MCF 10A (cell line): ENCODE measurements around the gene POLR2J3. TPM values are rescaled to one million over a fixed set of nuclear protein-coding genes. Genes with fewer than 3 reads are reported as not detected.
"Not testable (repeated sequence)": the region's sequence is repeated elsewhere in the genome, so short reads cannot be mapped to it uniquely, and the experiment has no call there.

Experiments
- BruUV-seq: library from RNA; stranded (reverse); fragments of 400-500 nt; replicated peaks from 2 replicates; lab custom pipeline; 2021; lab: Mats Ljungman, UMichigan
- CTCF ChIA-PET: fragments of 300-600 bp; sonication (Branson Sonifier 250); formaldehyde crosslinking; extraction: SDS; loops from one replicate; lab custom pipeline; 2021; ENCODE audit warnings: antibody characterized with exemption, inconsistent platforms; lab: Yijun Ruan, JAX
- POLR2A ChIA-PET: fragments of 300-600, 350-650 bp; sonication (Branson Sonifier 250); formaldehyde crosslinking; extraction: SDS; loops from one replicate; lab custom pipeline; 2020; ENCODE audit warnings: antibody characterized with exemption, inconsistent platforms; lab: Yijun Ruan, JAX
- DNase-seq: peaks from one replicate; pipeline ENCODE4 v3.0.0-alpha.2; 2018; ENCODE audit not compliant: unreplicated experiment
- H3K27ac Mint-ChIP-seq: one replicate; pipeline ENCODE4 v1.8.0; 2022; ENCODE audit warnings: mild to moderate bottlenecking, low read depth, mixed read lengths; ENCODE audit not compliant: unreplicated experiment
- H3K27me3 Mint-ChIP-seq: one replicate; pipeline ENCODE4 v1.8.0; 2022; ENCODE audit warnings: mixed read lengths; ENCODE audit not compliant: insufficient read depth, unreplicated experiment
- H3K36me3 Mint-ChIP-seq: one replicate; pipeline ENCODE4 v1.8.0; 2022; ENCODE audit warnings: mild to moderate bottlenecking, moderate library complexity, mixed read lengths; ENCODE audit not compliant: insufficient read depth, unreplicated experiment
- H3K4me1 Mint-ChIP-seq: one replicate; pipeline ENCODE4 v1.8.0; 2022; ENCODE audit warnings: mixed read lengths; ENCODE audit not compliant: insufficient read depth, unreplicated experiment
- H3K4me3 Mint-ChIP-seq: one replicate; pipeline ENCODE4 v1.8.0; 2022; ENCODE audit warnings: mild to moderate bottlenecking, moderate library complexity, mixed read lengths; ENCODE audit not compliant: unreplicated experiment
- H3K9me3 Mint-ChIP-seq: one replicate; pipeline ENCODE4 v1.8.0; 2022; ENCODE audit warnings: mixed read lengths; ENCODE audit not compliant: unreplicated experiment
- intact Hi-C: fragments of 100-400 bp; cut with micrococcal nuclease; formaldehyde crosslinking; loops from 2 replicates; pipeline ENCODE4 v1.14.1; 2022
- total RNA-seq: library from RNA; stranded (reverse); gene quantifications from 2 replicates; pipeline ENCODE4 v1.2.3, GENCODE V29; 2022

POLR2J3 gene
- total RNA-seq, 1 experiment from 2014 or later = 34.1 TPM

GRCh38 chr7:102593637-102594334 lies 21.4 kb upstream of the POLR2J3 start:
- CTCF ChIA-PET, H3K27ac Mint-ChIP-seq, H3K27me3 Mint-ChIP-seq, POLR2A ChIA-PET, H3K36me3 Mint-ChIP-seq, H3K4me3 Mint-ChIP-seq, intact Hi-C loops, BruUV-seq, H3K4me1 Mint-ChIP-seq, H3K9me3 Mint-ChIP-seq, DNase-seq: not testable (repeated sequence)

- H3K36me3 Mint-ChIP-seq, H3K27ac Mint-ChIP-seq, H3K27me3 Mint-ChIP-seq, H3K9me3 Mint-ChIP-seq, DNase-seq, CTCF ChIA-PET, H3K4me1 Mint-ChIP-seq, POLR2A ChIA-PET, intact Hi-C loops, BruUV-seq, H3K4me3 Mint-ChIP-seq: not testable (repeated sequence)
Observed at GRCh38 chr7:102592477-102593019, 20.2 kb upstream of the POLR2J3 start.

- CTCF ChIA-PET, DNase-seq, H3K9me3 Mint-ChIP-seq, intact Hi-C loops, H3K4me1 Mint-ChIP-seq, POLR2A ChIA-PET, BruUV-seq, H3K27me3 Mint-ChIP-seq, H3K27ac Mint-ChIP-seq, H3K4me3 Mint-ChIP-seq, H3K36me3 Mint-ChIP-seq: not testable (repeated sequence)
Observed at GRCh38 chr7:102589857-102590256, 17.5 kb upstream of the POLR2J3 start.

- CTCF ChIA-PET, H3K36me3 Mint-ChIP-seq, BruUV-seq: not testable (repeated sequence)
Observed at GRCh38 chr7:102583495-102583894, 11.1 kb upstream of the POLR2J3 start.

GRCh38 chr7:102581722-102582121 lies 9.3 kb upstream of the POLR2J3 start:
- H3K4me3 Mint-ChIP-seq, H3K9me3 Mint-ChIP-seq, BruUV-seq, H3K27ac Mint-ChIP-seq, POLR2A ChIA-PET, H3K27me3 Mint-ChIP-seq, DNase-seq, H3K4me1 Mint-ChIP-seq, intact Hi-C loops, CTCF ChIA-PET, H3K36me3 Mint-ChIP-seq: not testable (repeated sequence)

More at GRCh38 chr7:102583495-102583894, 11.1 kb upstream of the POLR2J3 start:
- H3K9me3 Mint-ChIP-seq, H3K4me3 Mint-ChIP-seq, H3K27me3 Mint-ChIP-seq, intact Hi-C loops, H3K4me1 Mint-ChIP-seq, H3K27ac Mint-ChIP-seq, POLR2A ChIA-PET, DNase-seq: not testable (repeated sequence)

GRCh38 chr7:102578486-102578885 lies 6.1 kb upstream of the POLR2J3 start:
- intact Hi-C loops, H3K4me3 Mint-ChIP-seq, H3K36me3 Mint-ChIP-seq, CTCF ChIA-PET, H3K27ac Mint-ChIP-seq, BruUV-seq, DNase-seq, H3K9me3 Mint-ChIP-seq, POLR2A ChIA-PET, H3K27me3 Mint-ChIP-seq, H3K4me1 Mint-ChIP-seq: not testable (repeated sequence)

GRCh38 chr7:102577315-102578240 lies 5.2 kb upstream of the POLR2J3 start:
- H3K36me3 Mint-ChIP-seq, CTCF ChIA-PET: not testable (repeated sequence)

GRCh38 chr7:102576363-102576762 lies 4.0 kb upstream of the POLR2J3 start:
- H3K27ac Mint-ChIP-seq, POLR2A ChIA-PET, H3K9me3 Mint-ChIP-seq, H3K4me3 Mint-ChIP-seq, intact Hi-C loops, CTCF ChIA-PET, H3K4me1 Mint-ChIP-seq, DNase-seq, BruUV-seq, H3K27me3 Mint-ChIP-seq, H3K36me3 Mint-ChIP-seq: not testable (repeated sequence)

More at GRCh38 chr7:102577315-102578240, 5.2 kb upstream of the POLR2J3 start:
- DNase-seq, H3K27me3 Mint-ChIP-seq, H3K27ac Mint-ChIP-seq, POLR2A ChIA-PET, H3K4me1 Mint-ChIP-seq, H3K4me3 Mint-ChIP-seq, H3K9me3 Mint-ChIP-seq, BruUV-seq, intact Hi-C loops: not testable (repeated sequence)

- POLR2A ChIA-PET, H3K4me3 Mint-ChIP-seq, H3K4me1 Mint-ChIP-seq, intact Hi-C loops, H3K27ac Mint-ChIP-seq, DNase-seq, H3K36me3 Mint-ChIP-seq, BruUV-seq, H3K27me3 Mint-ChIP-seq, H3K9me3 Mint-ChIP-seq, CTCF ChIA-PET: not testable (repeated sequence)
Observed at GRCh38 chr7:102574607-102575006, 2.2 kb upstream of the POLR2J3 start.
